NCI-H2107 (cell line): ENCODE results near the gene TMEM101.
A peak's percentile ranks its signal among the peaks of the same experiment; 100 is the strongest.
"Not testable (repeated sequence)": the region's sequence is repeated elsewhere in the genome, so short reads cannot be mapped to it uniquely, and the experiment has no call there.

ENCODE experiments used
- DNase-seq: peaks from one replicate; lab custom pipeline; 2025; lab: John Stamatoyannopoulos, UW

TMEM101 gene

GRCh38 chr17:44024271-44024663 lies 9.5 kb upstream of the TMEM101 start:
- DNase-seq = peak; percentile 80

GRCh38 chr17:44023545-44024270 lies 8.9 kb upstream of the TMEM101 start:
- DNase-seq = no peak

GRCh38 chr17:44022246-44022645 lies 7.5 kb upstream of the TMEM101 start:
- DNase-seq = no peak

- DNase-seq = not testable (repeated sequence)
These were observed 6.5 kb upstream of the TMEM101 start for GRCh38 chr17:44021227-44021626.

GRCh38 chr17:44014133-44014436 lies 678 bp downstream of the TMEM101 start:
- no peak for DNase-seq

GRCh38 chr17:44012874-44013273 lies 1.9 kb downstream of the TMEM101 start:
- no peak for DNase-seq

GRCh38 chr17:44012391-44012790 lies 2.4 kb downstream of the TMEM101 start:
- DNase-seq = no peak

- DNase-seq = no peak
These were observed 2.9 kb downstream of the TMEM101 start for GRCh38 chr17:44011876-44012275.

GRCh38 chr17:44010966-44011647 lies 3.7 kb downstream of the TMEM101 start:
- DNase-seq = no peak

- no peak for DNase-seq
These were observed 6.4 kb downstream of the TMEM101 start for GRCh38 chr17:44008205-44008909.

- DNase-seq = no peak
These were observed 7.2 kb downstream of the TMEM101 start for GRCh38 chr17:44007346-44008204.

GRCh38 chr17:44006598-44007345 lies 8.0 kb downstream of the TMEM101 start:
- peak; percentile 67 for DNase-seq

- DNase-seq = no peak
These were observed 8.5 kb downstream of the TMEM101 start for GRCh38 chr17:44006272-44006597.

- no peak for DNase-seq
These were observed 9.1 kb downstream of the TMEM101 start for GRCh38 chr17:44005527-44006271.

GRCh38 chr17:44004761-44005526 lies 9.8 kb downstream of the TMEM101 start:
- DNase-seq = no peak

GRCh38 chr17:44004077-44004760 lies 10.5 kb downstream of the TMEM101 start, which contains the start of gene NAGS:
NAGS (plus strand) TSS chr17:44004622; CDS start chr17:44004664, 42 bp downstream.
- DNase-seq = no peak

GRCh38 chr17:44002141-44002848 lies 12.5 kb downstream of the TMEM101 start:
- DNase-seq = no peak

- DNase-seq = no peak
These were observed 13.3 kb downstream of the TMEM101 start for GRCh38 chr17:44001461-44001920.
